GM03348 (cell line): Measurements from ENCODE around the gene ABHD13.

ENCODE experiments used
- DNase-seq: peaks from one replicate; pipeline ENCODE4 v3.0.0; 2012; ENCODE audit warnings: low spot score

ABHD13 gene

GRCh38 chr13:108218044-108218974 is at the start of gene ABHD13:
ABHD13 (plus strand) TSS chr13:108218392; CDS start chr13:108229219, 10,827 bp downstream.
- DNase-seq = peak; percentile 97

- DNase-seq = no peak
These were observed 49.3 kb upstream of the ABHD13 start for GRCh38 chr13:108168929-108169328.

DNA sequence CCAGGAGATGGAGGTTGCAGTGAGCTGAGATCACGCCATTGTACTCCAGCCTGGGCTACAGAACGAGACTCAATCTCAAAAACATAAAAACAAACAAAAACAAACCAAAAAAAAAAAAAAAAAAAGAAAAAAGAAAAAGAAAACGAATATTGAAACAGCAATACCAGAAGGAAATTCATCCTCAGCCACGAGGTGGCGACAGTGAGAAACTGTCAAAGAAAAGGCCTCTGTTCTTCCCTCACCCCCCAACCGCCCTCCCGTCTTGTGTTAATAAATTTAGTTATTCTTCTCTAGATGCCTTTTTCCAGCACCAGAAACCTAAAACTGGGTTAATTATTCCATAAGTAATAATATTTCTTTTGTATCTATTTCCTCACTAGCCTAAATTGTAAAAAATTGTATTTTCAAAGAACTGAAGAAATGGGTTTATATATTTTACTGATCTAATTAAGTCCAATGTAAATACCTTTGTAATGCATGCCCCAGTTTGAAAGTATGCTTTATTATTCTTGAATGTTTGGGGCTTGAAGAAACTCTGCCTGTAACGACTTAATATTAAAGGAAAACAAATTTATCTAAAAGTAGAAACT is 41.4 kb upstream of the ABHD13 start:
- DNase-seq = peak; percentile 42

DNA sequence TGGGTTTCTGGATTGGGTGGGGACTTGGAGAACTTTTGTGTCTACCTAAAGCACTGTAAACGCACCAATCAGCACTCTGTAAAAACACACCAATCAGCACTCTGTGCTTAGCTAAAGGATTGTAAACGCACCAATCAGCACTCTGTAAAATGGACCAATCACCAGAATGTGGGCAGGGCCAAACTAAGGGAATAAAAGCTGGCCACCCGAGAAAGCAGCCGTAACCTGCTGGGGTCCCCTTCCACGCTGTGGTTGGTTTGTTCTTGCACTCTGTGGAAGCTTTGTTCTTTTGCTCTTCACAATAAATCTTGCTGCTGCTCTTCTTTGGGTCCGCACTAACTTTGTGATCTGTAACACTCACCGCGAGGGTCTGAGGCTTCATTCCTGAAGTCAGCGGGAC is 40.1 kb upstream of the ABHD13 start:
- no peak for DNase-seq

DNA sequence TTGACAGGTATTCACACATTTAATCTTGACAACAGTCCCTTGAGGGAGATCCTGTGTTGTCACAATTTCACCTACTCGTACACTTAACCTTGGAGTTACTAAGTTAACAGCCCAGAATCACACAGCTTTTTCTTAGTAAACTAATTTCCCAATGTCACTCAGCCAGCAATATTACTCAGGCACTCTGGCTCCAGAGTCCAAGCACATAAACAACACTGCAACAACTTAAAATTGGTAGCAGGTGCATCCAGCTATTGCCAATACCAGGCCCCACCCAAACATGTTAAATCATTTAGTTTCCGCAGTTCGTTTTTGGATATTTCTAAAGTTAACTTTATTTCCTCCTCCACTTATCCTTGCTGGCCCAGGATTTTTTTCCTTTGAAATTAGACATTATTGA is 35.5 kb upstream of the ABHD13 start:
- DNase-seq = no peak

GRCh38 chr13:108185223-108185622 is 33.0 kb upstream of the ABHD13 start:
- no peak for DNase-seq

- DNase-seq = no peak
These were observed 29.9 kb upstream of the ABHD13 start for GRCh38 chr13:108188260-108188659.

DNA sequence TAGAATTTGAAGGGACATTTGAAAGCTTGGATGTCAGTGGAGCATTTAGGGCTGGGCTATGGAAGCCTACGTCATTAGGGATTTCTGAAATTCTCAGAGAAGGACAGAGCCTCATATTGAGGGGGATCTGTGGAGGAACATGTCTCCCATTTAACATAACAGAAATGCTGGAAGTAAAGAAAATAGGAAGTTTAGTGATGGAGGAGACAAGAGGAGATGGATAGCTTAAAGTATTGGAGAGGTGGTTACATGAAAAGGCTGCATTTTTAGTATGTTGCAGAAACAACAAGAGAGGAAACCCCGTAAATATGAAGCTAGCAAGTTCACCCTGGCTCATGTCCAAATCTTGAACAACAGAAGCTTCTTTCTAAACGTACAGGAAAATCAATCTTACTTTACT is 27.3 kb upstream of the ABHD13 start:
- no peak for DNase-seq

- DNase-seq = no peak
These were observed 24.4 kb upstream of the ABHD13 start for GRCh38 chr13:108193806-108194205.

GRCh38 chr13:108194435-108194936 is 23.7 kb upstream of the ABHD13 start:
- no peak for DNase-seq

- DNase-seq = no peak
These were observed 23.0 kb upstream of the ABHD13 start for GRCh38 chr13:108195146-108195545.

- no peak for DNase-seq
These were observed 22.3 kb upstream of the ABHD13 start for GRCh38 chr13:108195861-108196260.

GRCh38 chr13:108200781-108201398 is 17.3 kb upstream of the ABHD13 start:
- peak; percentile 18 for DNase-seq

DNA sequence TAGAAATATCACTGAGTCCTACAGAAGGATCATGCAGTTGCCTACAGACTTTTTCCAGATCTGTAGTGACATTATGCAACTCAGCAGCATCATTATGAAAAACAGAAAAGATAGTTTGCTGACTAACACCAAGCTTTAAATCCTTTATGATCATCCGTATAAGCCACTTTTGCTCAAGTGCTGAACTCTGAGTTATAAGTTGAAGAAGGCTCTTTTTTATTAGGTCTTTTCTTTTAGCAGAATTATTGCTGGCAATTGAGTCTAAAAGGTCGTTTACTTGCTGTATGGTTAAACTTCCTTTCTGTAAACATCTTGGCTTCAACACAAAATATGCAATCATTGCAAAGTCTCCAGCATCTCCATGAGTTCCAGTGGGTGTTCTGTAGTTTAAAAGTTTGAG is 7.6 kb upstream of the ABHD13 start:
- no peak for DNase-seq

DNA sequence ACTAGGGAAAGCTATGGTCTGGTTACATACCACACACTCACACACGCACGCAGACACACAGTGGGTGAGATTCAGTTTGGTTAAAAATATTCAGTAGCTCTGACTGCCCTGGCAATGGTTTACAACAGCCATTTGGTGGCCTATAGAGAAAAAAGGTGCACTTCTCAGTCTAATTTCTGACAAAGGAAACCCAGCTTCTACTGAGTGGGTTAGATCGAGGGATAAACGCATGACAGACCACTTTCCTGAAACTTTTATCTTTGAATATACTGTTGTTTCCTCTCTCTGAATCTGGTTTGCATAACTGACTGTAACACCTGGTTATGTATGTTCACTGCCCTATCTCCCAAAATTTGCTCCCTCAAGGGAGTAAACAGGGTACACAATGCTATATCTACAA is 5.3 kb upstream of the ABHD13 start:
- DNase-seq = no peak

- no peak for DNase-seq
These were observed 4.2 kb upstream of the ABHD13 start for GRCh38 chr13:108213946-108214345.

- DNase-seq = peak; percentile 9
These were observed 3.5 kb upstream of the ABHD13 start for GRCh38 chr13:108214441-108215271.

DNA sequence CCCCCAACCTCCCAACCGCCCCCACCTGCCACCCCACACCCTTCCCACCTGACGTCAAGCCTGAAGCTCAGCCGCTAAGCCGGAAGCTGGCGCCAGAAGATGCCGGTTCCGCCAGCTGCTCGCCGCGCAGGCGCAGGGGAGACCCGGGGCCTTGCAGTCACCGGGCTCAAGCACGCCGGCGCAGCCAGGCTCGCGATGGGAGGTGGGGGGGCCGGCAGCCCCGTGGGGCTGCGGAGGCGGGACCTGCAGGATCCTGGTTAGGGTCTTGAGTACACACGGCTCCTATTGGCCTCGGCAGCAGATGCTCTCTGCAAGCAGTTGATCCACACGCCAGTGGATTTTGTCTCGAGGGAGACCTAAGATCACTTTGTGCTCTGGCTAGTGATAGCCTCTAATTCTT is 2.8 kb upstream of the ABHD13 start, which contains the start of gene LIG4:
Gene LIG4 (minus strand): TSS at position 101 of the 400 bp plus-strand sequence. CDS start 4,268 bp downstream, outside the sequence.
- DNase-seq = peak; percentile 98

DNA sequence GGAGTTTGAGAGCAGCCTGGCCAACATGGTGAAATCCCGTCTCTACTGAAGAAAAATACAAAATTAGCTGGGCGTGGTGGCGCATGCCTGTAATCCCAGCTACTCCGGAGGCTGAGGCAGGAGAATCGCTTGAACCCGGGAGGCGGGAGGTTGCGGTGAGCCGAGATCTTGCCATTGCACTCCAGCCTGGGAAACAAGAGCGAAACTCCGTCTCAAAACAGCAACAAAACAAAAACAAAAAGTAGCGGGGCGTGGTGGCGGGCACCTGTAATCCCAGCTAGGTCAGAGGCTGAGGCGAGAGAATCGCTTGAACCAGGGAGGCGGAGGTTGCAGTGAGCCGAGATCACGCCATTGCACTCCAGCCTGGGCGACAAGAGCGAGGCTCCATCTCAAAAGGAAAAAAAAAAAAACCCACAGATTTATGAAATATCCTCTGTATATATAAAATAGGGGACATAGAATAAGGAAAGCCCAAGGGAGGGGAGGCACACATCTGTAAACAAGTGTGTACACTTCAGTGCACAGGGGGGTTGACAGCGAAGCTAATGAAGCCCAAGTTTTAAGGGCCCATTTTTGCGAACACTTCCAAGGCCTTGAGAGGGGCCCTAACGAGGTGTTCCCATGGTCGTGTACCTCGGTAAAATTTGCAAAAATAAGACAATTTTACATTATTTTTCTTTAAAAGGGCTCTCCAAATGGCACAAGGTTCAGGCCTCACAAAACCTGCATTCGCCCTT is 717 bp upstream of the ABHD13 start:
- DNase-seq = peak; percentile 20

DNA sequence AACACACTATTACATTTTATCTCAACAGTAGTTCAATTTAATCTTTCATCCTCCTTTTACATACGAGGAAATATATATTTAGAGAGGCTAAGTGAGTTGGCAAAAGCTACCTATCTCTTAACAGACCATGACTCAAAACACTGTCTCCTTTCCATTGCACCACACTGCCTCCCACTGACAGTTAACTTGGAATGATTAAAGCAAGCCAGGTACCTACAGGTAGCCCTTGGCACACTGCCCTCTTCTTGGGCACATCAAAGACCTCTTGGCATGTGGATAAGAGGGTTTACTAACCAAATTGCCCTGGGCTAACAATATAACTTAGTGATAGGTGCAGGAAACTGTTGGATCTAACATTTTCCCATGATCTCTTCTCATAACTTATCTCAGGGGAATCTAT is 1.8 kb downstream of the ABHD13 start:
- DNase-seq = no peak
